Measurements from ENCODE around the gene MARK4. TPM values are rescaled to one million over a fixed set of nuclear protein-coding genes. Genes with fewer than 3 reads are reported as not detected.

MARK4 gene
- total RNA-seq, 3 donors from 2014 or later: 11.0 to 20.0 (median 19.2) TPM

- H3K27me3 ChIP-seq: no peaks in the 10 kb centered on the region
- no peaks in the 10 kb centered on the region for H3K9me3 ChIP-seq
- H3K36me3 ChIP-seq: no peaks in the 10 kb centered on the region
- peak overlapping the region in 1 of 3 donors; percentile 99 for H3K4me3 ChIP-seq
- peaks cover 0 to 17% of the 10 kb centered on the region in 2 donors for H3K4me1 ChIP-seq
- no peak for TF ChIP-seq POLR2A (IDR thresholded peaks at IDR 0.05)
- no peak for TF ChIP-seq POLR2AphosphoS5 (IDR thresholded peaks at IDR 0.05)
- TF ChIP-seq CTCF (IDR thresholded peaks at IDR 0.05): no peak
- DNase-seq (ENCODE audit: low spot score in 2 of 2): no peak
- intact Hi-C loops (cut with DNase I; ENCODE audit: low total_unique reads): no loop called here
- H3K27ac ChIP-seq: peak overlapping the region; percentile 21 to 52
These were observed 3.0 kb downstream of the MARK4 start for GRCh38 chr19:45254044-45254531.

- Histone ChIP-seq H3K27ac (no peak overlapping the region), H3K27me3 (no peaks in the 10 kb centered on the region), H3K36me3 (no peaks in the 10 kb centered on the region), H3K4me3 (no peak overlapping the region), H3K9me3 (no peaks in the 10 kb centered on the region), H3K4me1 (peaks cover 0 to 17% of the 10 kb centered on the region in 2 donors)
- no peak for TF ChIP-seq CTCF (IDR thresholded peaks at IDR 0.05)
- no peak for TF ChIP-seq POLR2A (IDR thresholded peaks at IDR 0.05)
- no peak for TF ChIP-seq POLR2AphosphoS5 (IDR thresholded peaks at IDR 0.05)
- intact Hi-C loops (cut with DNase I; ENCODE audit: low total_unique reads): no loop called here
- no peak for DNase-seq (ENCODE audit: low spot score in 2 of 2)
These were observed 4.6 kb downstream of the MARK4 start for GRCh38 chr19:45255611-45256157.

DNA sequence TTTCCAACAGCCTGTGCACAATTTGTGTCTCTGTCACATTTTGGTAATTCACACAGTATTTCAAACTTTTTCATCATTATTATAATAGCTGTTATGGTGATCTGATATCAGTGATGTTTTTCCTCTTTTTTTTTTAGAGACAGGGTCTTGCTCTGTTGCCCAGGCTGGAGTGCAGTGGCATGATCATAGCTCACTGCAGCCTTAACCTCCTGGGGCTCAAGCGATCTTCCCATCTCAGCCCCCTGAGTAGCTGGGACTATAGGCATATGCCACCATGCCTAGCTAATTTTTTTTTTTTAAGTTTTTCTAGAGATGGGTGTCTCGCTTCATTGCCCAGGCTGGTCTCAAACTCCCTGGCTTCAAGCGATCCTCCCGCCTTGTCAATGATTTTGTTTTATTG, 5.8 kb downstream of the MARK4 start:
- Histone ChIP-seq H3K4me3 (no peak overlapping the region), H3K9me3 (no peaks in the 10 kb centered on the region), H3K4me1 (peaks cover 0 to 17% of the 10 kb centered on the region in 2 donors), H3K27me3 (no peaks in the 10 kb centered on the region), H3K27ac (no peak overlapping the region), H3K36me3 (no peaks in the 10 kb centered on the region)
- no peak for DNase-seq (ENCODE audit: low spot score in 2 of 2)
- no peak for TF ChIP-seq POLR2A (IDR thresholded peaks at IDR 0.05)
- no peak for TF ChIP-seq POLR2AphosphoS5 (IDR thresholded peaks at IDR 0.05)
- intact Hi-C loops (cut with DNase I; ENCODE audit: low total_unique reads): no loop called here

GRCh38 chr19:45258862-45259261, 7.8 kb downstream of the MARK4 start:
- H3K9me3 ChIP-seq: no peaks in the 10 kb centered on the region
- H3K4me1 ChIP-seq: peaks cover 0 to 9% of the 10 kb centered on the region in 2 donors
- intact Hi-C loops (cut with DNase I; ENCODE audit: low total_unique reads): no loop called here
- no peak for TF ChIP-seq CTCF (IDR thresholded peaks at IDR 0.05)
- no peak for TF ChIP-seq POLR2AphosphoS5 (IDR thresholded peaks at IDR 0.05)
- no peak for TF ChIP-seq POLR2A (IDR thresholded peaks at IDR 0.05)
- no peak for DNase-seq (ENCODE audit: low spot score in 2 of 2)
- H3K27ac ChIP-seq: no peak overlapping the region
- H3K36me3 ChIP-seq: no peaks in the 10 kb centered on the region
- H3K4me3 ChIP-seq: no peak overlapping the region
- no peaks in the 10 kb centered on the region for H3K27me3 ChIP-seq

DNA sequence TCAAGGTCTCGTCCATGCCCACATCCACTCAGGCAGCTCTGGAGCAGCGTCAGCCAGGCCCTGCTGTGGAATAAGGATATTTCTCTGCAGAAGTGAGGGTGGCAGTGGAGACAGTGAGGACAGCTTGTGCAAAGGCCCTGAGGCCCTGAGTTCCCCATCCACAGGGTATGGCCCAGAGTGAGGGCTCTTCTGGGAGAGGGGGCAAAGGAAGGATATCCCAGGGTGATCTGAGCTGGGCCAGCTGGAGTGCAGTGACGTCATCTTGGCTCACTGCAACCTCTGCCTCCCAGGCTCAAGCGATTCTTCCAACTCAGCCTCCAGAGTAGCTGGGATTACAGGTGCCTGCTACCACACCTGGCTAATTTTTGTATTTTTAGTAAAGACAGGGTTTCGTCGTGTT, 11.5 kb downstream of the MARK4 start:
- no peaks in the 10 kb centered on the region for H3K27me3 ChIP-seq
- no peaks in the 10 kb centered on the region for H3K36me3 ChIP-seq
- no peak for DNase-seq (ENCODE audit: low spot score in 2 of 2)
- no peak overlapping the region for H3K4me3 ChIP-seq
- H3K4me1 ChIP-seq: no peaks in the 10 kb centered on the region
- TF ChIP-seq POLR2AphosphoS5 (IDR thresholded peaks at IDR 0.05) (no peak), POLR2A (IDR thresholded peaks at IDR 0.05) (no peak), CTCF (IDR thresholded peaks at IDR 0.05) (no peak)
- H3K9me3 ChIP-seq: no peaks in the 10 kb centered on the region
- H3K27ac ChIP-seq: no peak overlapping the region
- intact Hi-C loops (cut with DNase I; ENCODE audit: low total_unique reads): no loop called here
